GM23338 (cell line): ENCODE results near the gene COPZ2. TPM values are rescaled to one million over a fixed set of nuclear protein-coding genes. Genes with fewer than 3 reads are reported as not detected.

Source experiments
- ATAC-seq: fragments of 200-7000 bp; cut with Tn5 transposase; 3 replicates; pipeline ENCODE4 v1.9.1; 2020
- DNase-seq: peaks from one replicate; pipeline ENCODE4 v3.0.0-alpha.2; 2015; ENCODE audit warnings: low spot score
- H2AFZ ChIP-seq: fragments of 200-600 bp; sonication (generic); 2 replicates; pipeline ENCODE4 v1.8.0; 2016; ENCODE audit warnings: antibody characterized with exemption, mild to moderate bottlenecking, moderate library complexity
- H3F3A ChIP-seq: fragments of 200-600 bp; sonication (generic); replicated peaks from 2 replicates; pipeline ENCODE4 v1.8.0; 2017; ENCODE audit warnings: antibody characterized with exemption, mixed run types, low read depth
- H3K27ac ChIP-seq: fragments of 200-600 bp; sonication (generic); 2 replicates; pipeline ENCODE4 v1.6.1; 2016; ENCODE audit warnings: low read depth
- H3K27me3 ChIP-seq: fragments of 200-600 bp; sonication (generic); 2 replicates; pipeline ENCODE4 v1.8.0; 2016; ENCODE audit warnings: mild to moderate bottlenecking, mixed run types, moderate library complexity; ENCODE audit not compliant: insufficient read depth
- H3K36me3 ChIP-seq: fragments of 200-600 bp; sonication (generic); 2 replicates; pipeline ENCODE4 v1.8.0; 2016; ENCODE audit warnings: mild to moderate bottlenecking; ENCODE audit not compliant: insufficient read depth
- H3K4me1 ChIP-seq: fragments of 200-600 bp; sonication (generic); 2 replicates; pipeline ENCODE4 v1.8.0; 2016; ENCODE audit warnings: mild to moderate bottlenecking, moderate library complexity; ENCODE audit not compliant: insufficient read depth
- H3K4me2 ChIP-seq: fragments of 200-600 bp; sonication (generic); 2 replicates; pipeline ENCODE4 v1.7.1; 2017; ENCODE audit warnings: mixed run types
- H3K4me3 ChIP-seq: fragments of 200-600 bp; sonication (generic); 2 replicates; pipeline ENCODE4 v1.6.1; 2016; ENCODE audit warnings: mixed run types
- H3K79me2 ChIP-seq: fragments of 200-600 bp; sonication (generic); replicated peaks from 2 replicates; pipeline ENCODE4 v1.8.0; 2017; ENCODE audit warnings: mild to moderate bottlenecking; ENCODE audit not compliant: insufficient read depth
- H3K9me2 ChIP-seq: fragments of 200-600 bp; sonication (generic); 2 replicates; pipeline ENCODE4 v1.8.0; 2017; ENCODE audit not compliant: insufficient read depth
- H4K20me1 ChIP-seq: fragments of 200-600 bp; sonication (generic); replicated peaks from 2 replicates; pipeline ENCODE4 v1.8.0; 2017; ENCODE audit warnings: mild to moderate bottlenecking; ENCODE audit not compliant: insufficient read depth
- H3K27ac Mint-ChIP-seq: 2 replicates; pipeline ENCODE4 v1.8.0; 2020; ENCODE audit warnings: inconsistent platforms, mild to moderate bottlenecking, moderate library complexity, mixed read lengths
- H3K27me3 Mint-ChIP-seq: 3 replicates; pipeline ENCODE4 v1.8.0; 2022; ENCODE audit warnings: low read depth, mild to moderate bottlenecking, moderate library complexity, mixed read lengths, inconsistent platforms; ENCODE audit not compliant: insufficient read depth, poor library complexity
- H3K36me3 Mint-ChIP-seq: 3 replicates; pipeline ENCODE4 v1.8.0; 2021; ENCODE audit warnings: low read depth, mild to moderate bottlenecking, inconsistent platforms, moderate library complexity, mixed read lengths
- H3K4me1 Mint-ChIP-seq: 3 replicates; pipeline ENCODE4 v1.8.0; 2020; ENCODE audit warnings: mild to moderate bottlenecking, inconsistent platforms, mixed read lengths
- H3K4me3 Mint-ChIP-seq: 3 replicates; pipeline ENCODE4 v1.8.0; 2021; ENCODE audit warnings: moderate library complexity, mild to moderate bottlenecking, inconsistent platforms, mixed read lengths
- H3K9me3 Mint-ChIP-seq: 3 replicates; pipeline ENCODE4 v1.8.0; 2020; ENCODE audit warnings: moderate library complexity, mild to moderate bottlenecking, inconsistent platforms, mixed read lengths
- CREB1 ChIP-seq: fragments of 250-450 bp; sonication (Bioruptor Pico); IDR thresholded peaks from 2 replicates; pipeline ENCODE4 v1.5.0; 2020; ENCODE audit warnings: low read depth, mild to moderate bottlenecking, moderate library complexity
- CTCF ChIP-seq, 2 experiments: fragments of 200-600 bp in 1 of 2; sonication (generic) in 1 of 2; conservative IDR thresholded peaks; 2 replicates each; pipeline versions ENCODE4 v1.5.1 to v1.6.1; 2016 to 2017; ENCODE audit warnings: antibody characterized with exemption in 2 of 2, low read depth in 2 of 2, mild to moderate bottlenecking in 2 of 2, moderate library complexity in 1 of 2
- ETS1 ChIP-seq: IDR thresholded peaks from 2 replicates; pipeline ENCODE4 v1.6.1; 2016; ENCODE audit warnings: antibody characterized with exemption
- EZH2 ChIP-seq: fragments of 200-600 bp; sonication (generic); IDR thresholded peaks from one replicate; pipeline ENCODE4 v1.8.0; 2017; ENCODE audit warnings: antibody characterized with exemption, mild to moderate bottlenecking, low read depth; ENCODE audit not compliant: unreplicated experiment
- EZH2phosphoT487 ChIP-seq: fragments of 200-600 bp; sonication (generic); IDR thresholded peaks from one replicate; pipeline ENCODE4 v1.8.1; 2018; ENCODE audit warnings: antibody characterized with exemption; ENCODE audit not compliant: unreplicated experiment
- JUNB ChIP-seq: IDR thresholded peaks from one replicate; pipeline ENCODE4 v1.6.1; 2016; ENCODE audit warnings: antibody characterized with exemption; ENCODE audit not compliant: unreplicated experiment
- NANOG ChIP-seq: IDR thresholded peaks from 2 replicates; pipeline ENCODE4 v1.6.1; 2016; ENCODE audit warnings: antibody characterized with exemption, borderline replicate concordance
- POLR2AphosphoS5 ChIP-seq: IDR thresholded peaks from 2 replicates; pipeline ENCODE4 v1.6.1; 2016; ENCODE audit warnings: antibody characterized with exemption, low read depth
- REST ChIP-seq: IDR thresholded peaks from one replicate; pipeline ENCODE4 v1.6.1; 2018; ENCODE audit warnings: antibody characterized with exemption; ENCODE audit not compliant: unreplicated experiment
- STAT1 ChIP-seq: IDR thresholded peaks from one replicate; pipeline ENCODE4 v1.6.1; 2016; ENCODE audit warnings: antibody characterized with exemption; ENCODE audit not compliant: unreplicated experiment
- ZNF114 ChIP-seq: fragments of 250-450 bp; sonication (Bioruptor Pico); IDR thresholded peaks from 2 replicates; pipeline ENCODE4 v1.5.0; 2020; ENCODE audit warnings: mild to moderate bottlenecking, moderate library complexity
- ZNF331 ChIP-seq: fragments of 250-450 bp; sonication (Bioruptor Pico); IDR thresholded peaks from 2 replicates; pipeline ENCODE4 v1.5.0; 2020; ENCODE audit warnings: low read depth, mild to moderate bottlenecking, moderate library complexity
- ZNF462 ChIP-seq: fragments of 250-450 bp; sonication (Bioruptor Pico); IDR thresholded peaks from 2 replicates; pipeline ENCODE4 v1.5.0; 2020; ENCODE audit warnings: mild to moderate bottlenecking, moderate library complexity
- polyA plus RNA-seq: library from polyadenylated mRNA; unstranded; fragments of >200 nt; fragmentation: Nextera tagmentation; extraction: Ambion mirVana; gene quantifications from 2 replicates; pipeline ENCODE4 v1.2.1, GENCODE V29; 2016
- total RNA-seq: library from RNA; depleted of rRNA; stranded (reverse); fragments of >200 nt; shearing (Covaris generic); gene quantifications from 2 replicates; pipeline ENCODE4 v1.2.3, GENCODE V29; 2014

Gene COPZ2
- total and polyA plus RNA-seq, 2 experiments from 2014 or later: not detected

GRCh38 chr17:47997586-47997985 is 40.0 kb downstream of the COPZ2 start:
- Histone ChIP-seq H3K36me3 (no peaks in the 10 kb centered on the region), H3K27ac (no peak overlapping the region), H3K9me2 (no peaks in the 10 kb centered on the region), H3K4me2 (no peak overlapping the region), H3F3A (0 out of 2 replicates have a peak, but pooled peaks cover 6% of the 10 kb centered on the region), H2AFZ (no peak overlapping the region), H3K27me3 (no peaks in the 10 kb centered on the region), H3K4me3 (no peak overlapping the region), H3K79me2 (no peaks in the 10 kb centered on the region), H3K4me1 (peaks cover 24% of the 10 kb centered on the region), H4K20me1 (no peaks in the 10 kb centered on the region)
- no peak for DNase-seq
- Mint-ChIP-seq H3K4me3 (no peak overlapping the region), H3K27ac (no peak overlapping the region), H3K9me3 (no peaks in the 10 kb centered on the region; the same call in 2 of the 3 replicates), H3K36me3 (no peaks in the 10 kb centered on the region), H3K27me3 (peaks cover 7% of the 10 kb centered on the region), H3K4me1 (peaks cover 53% of the 10 kb centered on the region)
- TF ChIP-seq STAT1: no peak
- no peak for TF ChIP-seq ZNF462 (CRISPR knock-in tag)
- no peak for TF ChIP-seq NANOG
- TF ChIP-seq POLR2AphosphoS5: no peak
- no peak for TF ChIP-seq EZH2
- no peak for TF ChIP-seq CREB1
- no peak for TF ChIP-seq JUNB
- TF ChIP-seq ETS1: no peak
- no peak for TF ChIP-seq REST
- no peak for TF ChIP-seq ZNF114 (CRISPR knock-in tag)
- TF ChIP-seq EZH2phosphoT487: no peak
- TF ChIP-seq ZNF331 (CRISPR knock-in tag): no peak
- TF ChIP-seq CTCF (conservative IDR thresholded peaks at IDR 0.05; ENCODE audit: low read depth in 2 of 2): no peak
- no peak for ATAC-seq
